HEK293 (cell line): ENCODE results near the gene MYBPC3.
A peak's percentile ranks its signal among the peaks of the same experiment; 100 is the strongest.

ENCODE experiments used
- CTCF ChIA-PET: fragments of 350-600 bp; formaldehyde crosslinking; extraction: SDS; loops from one replicate; lab custom pipeline; 2021; ENCODE audit warnings: antibody characterized with exemption; lab: Yijun Ruan, JAX
- POLR2A ChIA-PET: fragments of 300-600 bp; formaldehyde crosslinking; extraction: SDS; loops from one replicate; lab custom pipeline; 2020; ENCODE audit warnings: antibody characterized with exemption, inconsistent platforms; lab: Yijun Ruan, JAX
- H3K27ac ChIP-seq: fragments of 200-500 bp; sonication (Bioruptor generic); 2 replicates; pipeline ENCODE4 v1.5.1; 2014; ENCODE audit warnings: low read depth, low read length, control low read depth, inconsistent platforms; ENCODE audit errors: extremely low read depth
- H3K36me3 ChIP-seq, 2 experiments: fragments of 200-500 bp in 1 of 2; sonication (Bioruptor generic) in 1 of 2; 1 replicate in 1 of 2; 2 replicates in 1 of 2; pipeline ENCODE4 v1.5.1; 2014 to 2017; ENCODE audit warnings: inconsistent platforms in 2 of 2, low read length in 2 of 2; ENCODE audit not compliant: control insufficient read depth in 2 of 2, insufficient read depth in 1 of 2
- H3K4me1 ChIP-seq: fragments of 200-500 bp; sonication (Bioruptor generic); 2 replicates; pipeline ENCODE4 v1.5.1; 2014; ENCODE audit warnings: mild to moderate bottlenecking, low read length, inconsistent platforms; ENCODE audit not compliant: control insufficient read depth, insufficient read depth
- H3K4me3 ChIP-seq: 2 replicates; pipeline ENCODE4 v1.5.1; 2011; ENCODE audit warnings: low read depth, mild to moderate bottlenecking, control low read depth, low read length, moderate library complexity
- H3K9me3 ChIP-seq: fragments of 200-500 bp; sonication (Bioruptor generic); 2 replicates; pipeline ENCODE4 v1.5.1; 2014; ENCODE audit warnings: low read depth, low read length, inconsistent platforms; ENCODE audit not compliant: control insufficient read depth, insufficient read depth
- EGR2 ChIP-seq: fragments of 450-650 bp; formaldehyde crosslinking; IDR thresholded peaks from 2 replicates; pipeline ENCODE4 v1.5.1; 2016; ENCODE audit warnings: low read depth, missing biosample characterization, missing genetic modification characterization
- GLI4 ChIP-seq: fragments of 450-650 bp; formaldehyde crosslinking; IDR thresholded peaks from 2 replicates; pipeline ENCODE4 v1.5.1; 2016; ENCODE audit warnings: missing biosample characterization, missing genetic modification characterization
- KLF1 ChIP-seq: fragments of 450-650 bp; formaldehyde crosslinking; IDR thresholded peaks from 2 replicates; pipeline ENCODE4 v1.5.1; 2016; ENCODE audit warnings: missing biosample characterization, missing genetic modification characterization
- KLF8 ChIP-seq: fragments of 450-650 bp; formaldehyde crosslinking; IDR thresholded peaks from 2 replicates; pipeline ENCODE4 v1.5.1; 2016; ENCODE audit warnings: missing biosample characterization, missing genetic modification characterization
- OVOL3 ChIP-seq: fragments of 450-650 bp; formaldehyde crosslinking; IDR thresholded peaks from 2 replicates; pipeline ENCODE4 v1.5.1; 2016; ENCODE audit warnings: missing biosample characterization, missing genetic modification characterization
- SP3 ChIP-seq: fragments of 450-650 bp; formaldehyde crosslinking; IDR thresholded peaks from 2 replicates; pipeline ENCODE4 v1.5.1; 2016; ENCODE audit warnings: missing biosample characterization, missing genetic modification characterization
- ZBTB7A ChIP-seq: fragments of 450-650 bp; formaldehyde crosslinking; IDR thresholded peaks from 2 replicates; pipeline ENCODE4 v1.5.1; 2016; ENCODE audit warnings: low read depth, missing biosample characterization, missing genetic modification characterization
- ZFHX2 ChIP-seq: fragments of 450-650 bp; formaldehyde crosslinking; conservative IDR thresholded peaks from 2 replicates; pipeline ENCODE4 v1.5.1; 2016; ENCODE audit warnings: missing biosample characterization, missing genetic modification characterization
- ZFP41 ChIP-seq: fragments of 450-650 bp; formaldehyde crosslinking; IDR thresholded peaks from 2 replicates; pipeline ENCODE4 v1.5.1; 2016; ENCODE audit warnings: missing biosample characterization, missing genetic modification characterization, borderline replicate concordance
- ZNF2 ChIP-seq: fragments of 450-650 bp; formaldehyde crosslinking; IDR thresholded peaks from 2 replicates; pipeline ENCODE4 v1.5.1; 2016; ENCODE audit warnings: missing biosample characterization, missing genetic modification characterization
- ZNF302 ChIP-seq: fragments of 450-650 bp; formaldehyde crosslinking; IDR thresholded peaks from 2 replicates; pipeline ENCODE4 v1.5.1; 2016; ENCODE audit warnings: missing biosample characterization, missing genetic modification characterization, low read depth
- ZNF354C ChIP-seq: fragments of 450-650 bp; formaldehyde crosslinking; IDR thresholded peaks from 2 replicates; pipeline ENCODE4 v1.5.1; 2016; ENCODE audit warnings: missing biosample characterization, missing genetic modification characterization, low read depth, borderline replicate concordance
- ZNF391 ChIP-seq: fragments of 450-650 bp; formaldehyde crosslinking; IDR thresholded peaks from 2 replicates; pipeline ENCODE4 v1.5.1; 2016; ENCODE audit warnings: low read depth, missing biosample characterization, missing genetic modification characterization, borderline replicate concordance
- ZNF473 ChIP-seq: fragments of 450-650 bp; formaldehyde crosslinking; IDR thresholded peaks from 2 replicates; pipeline ENCODE4 v1.5.1; 2017; ENCODE audit warnings: missing biosample characterization, missing genetic modification characterization
- ZNF670 ChIP-seq: fragments of 450-650 bp; formaldehyde crosslinking; IDR thresholded peaks from 2 replicates; pipeline ENCODE4 v1.5.1; 2016; ENCODE audit warnings: missing biosample characterization, missing genetic modification characterization, low read depth
- TF ChIP-seq, protein P1 (sequence below): fragments of 450-650 bp; formaldehyde crosslinking; IDR thresholded peaks from 2 replicates; pipeline ENCODE4 v1.5.0; 2017; ENCODE audit warnings: missing biosample characterization, missing genetic modification characterization, borderline replicate concordance
- TF ChIP-seq, protein P2 (sequence below): fragments of 450-650 bp; formaldehyde crosslinking; IDR thresholded peaks from 2 replicates; pipeline ENCODE4; 2016; ENCODE audit warnings: missing biosample characterization, missing genetic modification characterization
- TF ChIP-seq, protein P3 (sequence below): fragments of 450-650 bp; formaldehyde crosslinking; IDR thresholded peaks from 2 replicates; pipeline ENCODE4 v1.5.1; 2016; ENCODE audit warnings: missing biosample characterization, missing genetic modification characterization
- TF ChIP-seq, protein P4 (sequence below): fragments of 450-650 bp; formaldehyde crosslinking; IDR thresholded peaks from 2 replicates; pipeline ENCODE4 v1.5.1; 2017; ENCODE audit warnings: missing biosample characterization, missing genetic modification characterization

MYBPC3 gene

DNA sequence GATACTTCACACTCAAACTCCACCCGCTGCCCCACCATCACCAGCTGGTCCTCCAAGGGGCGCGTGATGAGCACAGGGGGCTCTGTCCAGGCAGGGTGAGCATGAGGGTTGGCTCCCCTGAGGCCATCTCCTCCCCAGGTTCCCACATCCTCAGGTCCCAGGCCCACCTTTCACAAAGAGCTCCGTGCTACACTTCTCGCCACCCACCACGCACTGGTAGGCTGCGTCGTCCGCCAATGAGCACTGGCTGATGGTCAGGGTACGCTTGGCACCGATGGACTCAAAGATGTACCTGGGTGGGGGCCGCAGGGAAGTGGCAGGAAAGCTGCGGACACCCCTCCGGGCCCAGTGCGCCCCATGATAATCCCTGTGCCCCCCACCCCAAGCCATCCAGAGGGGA, 9.6 kb downstream of the MYBPC3 start (continued):
- TF ChIP-seq ZNF391 (tag by site-specific recombination): no peak
- TF ChIP-seq ZNF670: no peak
- TF ChIP-seq ZNF473 (tag by site-specific recombination): no peak
- TF ChIP-seq KLF8 (tag by site-specific recombination): no peak
- no peak for TF ChIP-seq ZNF302 (tag by site-specific recombination)
- no peak for TF ChIP-seq SP3 (tag by site-specific recombination)
- TF ChIP-seq GLI4 (tag by site-specific recombination): no peak
- TF ChIP-seq ZBTB7A: no peak
- TF ChIP-seq KLF1 (tag by site-specific recombination): no peak
- TF ChIP-seq, all 188 proteins: peak for 0

DNA sequence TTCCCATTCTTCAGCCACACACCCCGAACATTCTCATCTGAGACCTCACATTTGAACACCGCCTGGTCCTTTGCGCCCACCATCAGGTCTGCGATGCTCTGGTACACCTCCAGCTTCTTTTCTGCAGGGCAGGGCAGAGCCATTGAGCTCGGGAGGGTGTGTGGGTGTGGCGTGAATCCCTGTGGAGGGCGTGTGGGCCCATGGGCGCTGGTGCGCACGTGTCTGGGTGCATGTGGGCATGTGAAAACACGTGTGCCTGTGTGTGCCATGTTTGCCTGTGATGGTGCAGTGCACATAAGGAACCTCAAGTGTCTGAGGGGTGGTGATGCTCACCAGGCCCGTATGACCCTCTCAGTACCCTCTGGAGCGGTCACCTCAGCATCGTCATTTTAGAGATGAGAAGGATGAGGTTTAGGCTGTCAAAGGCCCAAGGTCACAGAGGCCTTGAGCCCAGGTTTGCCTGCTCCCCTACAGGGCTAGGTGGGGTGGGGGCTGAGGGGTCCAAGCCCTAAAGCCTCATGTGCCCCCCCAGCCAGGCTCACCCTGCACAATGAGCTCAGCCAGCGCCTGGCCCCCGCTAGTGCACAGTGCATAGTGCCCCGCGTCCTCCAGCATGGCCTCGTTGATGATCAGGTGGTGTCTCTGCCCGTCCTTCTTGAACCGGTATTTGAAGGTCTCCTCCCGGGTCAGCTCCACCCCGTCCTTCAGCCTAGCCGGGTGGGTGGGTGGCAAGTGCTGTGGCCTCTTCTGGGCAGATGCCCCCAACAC, 10.3 kb downstream of the MYBPC3 start:
- Histone ChIP-seq H3K4me3 (no peak overlapping the region), H3K4me1 (no peaks in the 10 kb centered on the region), H3K27ac (no peak overlapping the region), H3K9me3 (no peaks in the 10 kb centered on the region), H3K36me3 (no peaks in the 10 kb centered on the region)
- peak; percentile 32; the same call in 1 of the 2 replicates for TF ChIP-seq ZFHX2 (tag by site-specific recombination)
- no peak for TF ChIP-seq ZNF473 (tag by site-specific recombination)
- TF ChIP-seq, protein P1, sequence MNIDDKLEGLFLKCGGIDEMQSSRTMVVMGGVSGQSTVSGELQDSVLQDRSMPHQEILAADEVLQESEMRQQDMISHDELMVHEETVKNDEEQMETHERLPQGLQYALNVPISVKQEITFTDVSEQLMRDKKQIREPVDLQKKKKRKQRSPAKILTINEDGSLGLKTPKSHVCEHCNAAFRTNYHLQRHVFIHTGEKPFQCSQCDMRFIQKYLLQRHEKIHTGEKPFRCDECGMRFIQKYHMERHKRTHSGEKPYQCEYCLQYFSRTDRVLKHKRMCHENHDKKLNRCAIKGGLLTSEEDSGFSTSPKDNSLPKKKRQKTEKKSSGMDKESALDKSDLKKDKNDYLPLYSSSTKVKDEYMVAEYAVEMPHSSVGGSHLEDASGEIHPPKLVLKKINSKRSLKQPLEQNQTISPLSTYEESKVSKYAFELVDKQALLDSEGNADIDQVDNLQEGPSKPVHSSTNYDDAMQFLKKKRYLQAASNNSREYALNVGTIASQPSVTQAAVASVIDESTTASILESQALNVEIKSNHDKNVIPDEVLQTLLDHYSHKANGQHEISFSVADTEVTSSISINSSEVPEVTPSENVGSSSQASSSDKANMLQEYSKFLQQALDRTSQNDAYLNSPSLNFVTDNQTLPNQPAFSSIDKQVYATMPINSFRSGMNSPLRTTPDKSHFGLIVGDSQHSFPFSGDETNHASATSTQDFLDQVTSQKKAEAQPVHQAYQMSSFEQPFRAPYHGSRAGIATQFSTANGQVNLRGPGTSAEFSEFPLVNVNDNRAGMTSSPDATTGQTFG (tag by site-specific recombination): no peak
- no peak for TF ChIP-seq ZNF2
- TF ChIP-seq EGR2: peak; percentile 54; the same call in 1 of the 2 replicates
- POLR2A ChIA-PET: interaction anchor here (0.6 kb wide), 1 partner anchor 642 kb away, joined by 3 read pairs; the partner anchor contains the start of genes ARHGAP1 and ZNF408
- CTCF ChIA-PET: interaction anchor here (0.9 to 2.0 kb wide), 2 partner anchors 13 to 32 kb away, joined by 6 read pairs; no protein-coding TSS in a partner anchor

DNA sequence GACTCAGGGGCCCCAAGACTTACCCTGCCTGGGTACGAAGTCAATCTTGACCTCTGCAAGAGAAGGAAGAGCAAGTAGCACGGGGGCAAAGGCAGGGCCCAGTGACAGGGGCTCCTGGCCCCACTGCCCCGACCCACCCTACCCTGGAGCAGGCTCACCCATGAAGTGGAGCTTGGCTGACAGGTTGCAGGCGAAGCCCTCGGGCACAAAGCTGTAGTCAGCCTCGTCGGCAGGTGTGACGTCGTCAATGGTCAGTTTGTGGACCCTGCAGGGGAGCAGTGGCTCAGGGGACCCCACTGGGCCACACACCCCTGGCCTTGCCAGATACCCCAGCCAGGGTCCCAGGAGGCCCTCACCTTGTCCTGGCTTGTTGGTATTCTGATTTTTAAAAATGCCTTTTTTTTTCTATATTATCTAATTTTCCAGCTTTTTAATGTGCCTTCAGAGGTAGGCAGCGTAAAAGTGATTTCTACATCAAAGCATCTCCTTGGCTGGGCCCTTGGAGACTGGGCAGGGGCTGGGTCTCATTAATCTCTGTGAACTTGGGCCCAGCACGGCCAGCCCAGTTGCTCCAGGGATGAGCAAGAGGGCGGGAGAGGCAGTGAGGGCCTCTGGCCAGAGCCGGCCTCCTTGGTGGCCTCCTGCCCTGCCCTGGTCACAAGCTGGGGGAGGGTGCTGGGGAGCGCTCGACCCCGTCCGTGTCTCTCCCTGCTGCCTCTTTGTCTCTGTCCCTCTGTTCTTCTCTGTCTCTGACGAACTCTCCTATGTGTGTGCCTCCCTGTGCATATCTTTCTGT, 11.3 kb downstream of the MYBPC3 start:
- no peak for TF ChIP-seq ZFP41 (tag by site-specific recombination)
- TF ChIP-seq, protein P2, sequence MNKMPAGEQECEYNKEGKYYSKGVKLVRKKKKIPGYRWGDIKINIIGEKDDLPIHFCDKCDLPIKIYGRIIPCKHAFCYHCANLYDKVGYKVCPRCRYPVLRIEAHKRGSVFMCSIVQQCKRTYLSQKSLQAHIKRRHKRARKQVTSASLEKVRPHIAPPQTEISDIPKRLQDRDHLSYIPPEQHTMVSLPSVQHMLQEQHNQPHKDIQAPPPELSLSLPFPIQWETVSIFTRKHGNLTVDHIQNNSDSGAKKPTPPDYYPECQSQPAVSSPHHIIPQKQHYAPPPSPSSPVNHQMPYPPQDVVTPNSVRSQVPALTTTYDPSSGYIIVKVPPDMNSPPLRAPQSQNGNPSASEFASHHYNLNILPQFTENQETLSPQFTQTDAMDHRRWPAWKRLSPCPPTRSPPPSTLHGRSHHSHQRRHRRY (tag by site-specific recombination): no peak
- TF ChIP-seq, protein P3, sequence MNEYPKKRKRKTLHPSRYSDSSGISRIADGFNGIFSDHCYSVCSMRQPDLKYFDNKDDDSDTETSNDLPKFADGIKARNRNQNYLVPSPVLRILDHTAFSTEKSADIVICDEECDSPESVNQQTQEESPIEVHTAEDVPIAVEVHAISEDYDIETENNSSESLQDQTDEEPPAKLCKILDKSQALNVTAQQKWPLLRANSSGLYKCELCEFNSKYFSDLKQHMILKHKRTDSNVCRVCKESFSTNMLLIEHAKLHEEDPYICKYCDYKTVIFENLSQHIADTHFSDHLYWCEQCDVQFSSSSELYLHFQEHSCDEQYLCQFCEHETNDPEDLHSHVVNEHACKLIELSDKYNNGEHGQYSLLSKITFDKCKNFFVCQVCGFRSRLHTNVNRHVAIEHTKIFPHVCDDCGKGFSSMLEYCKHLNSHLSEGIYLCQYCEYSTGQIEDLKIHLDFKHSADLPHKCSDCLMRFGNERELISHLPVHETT (tag by site-specific recombination): no peak
- no peak for TF ChIP-seq ZNF354C (tag by site-specific recombination)
- TF ChIP-seq OVOL3 (tag by site-specific recombination): no peak
- TF ChIP-seq, protein P4, sequence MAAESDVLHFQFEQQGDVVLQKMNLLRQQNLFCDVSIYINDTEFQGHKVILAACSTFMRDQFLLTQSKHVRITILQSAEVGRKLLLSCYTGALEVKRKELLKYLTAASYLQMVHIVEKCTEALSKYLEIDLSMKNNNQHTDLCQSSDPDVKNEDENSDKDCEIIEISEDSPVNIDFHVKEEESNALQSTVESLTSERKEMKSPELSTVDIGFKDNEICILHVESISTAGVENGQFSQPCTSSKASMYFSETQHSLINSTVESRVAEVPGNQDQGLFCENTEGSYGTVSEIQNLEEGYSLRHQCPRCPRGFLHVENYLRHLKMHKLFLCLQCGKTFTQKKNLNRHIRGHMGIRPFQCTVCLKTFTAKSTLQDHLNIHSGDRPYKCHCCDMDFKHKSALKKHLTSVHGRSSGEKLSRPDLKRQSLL (tag by site-specific recombination): no peak
- TF ChIP-seq, all 188 proteins: peak for 0
- POLR2A ChIA-PET: no interaction called here

More for the DNA sequence above, 11.3 kb downstream of the MYBPC3 start:
- Histone ChIP-seq H3K27ac (no peak overlapping the region), H3K4me3 (no peak overlapping the region), H3K9me3 (no peaks in the 10 kb centered on the region), H3K4me1 (no peaks in the 10 kb centered on the region), H3K36me3 (no peaks in the 10 kb centered on the region)
- CTCF ChIA-PET: interaction anchor here (2.0 kb wide), 1 partner anchor 14 kb away, joined by 6 read pairs; no protein-coding TSS in a partner anchor
